HCT116 (cell line): ENCODE data around the gene GGA2. TPM values are rescaled to one million over a fixed set of nuclear protein-coding genes. Genes with fewer than 3 reads are reported as not detected.
"Not testable (repeated sequence)": the region's sequence is repeated elsewhere in the genome, so short reads cannot be mapped to it uniquely, and the experiment has no call there.

Experiments used
- ATAC-seq: fragments of 200-7000 bp; cut with Tn5 transposase; 2 replicates; pipeline ENCODE4 v1.9.1; 2020; ENCODE audit warnings: mild to moderate bottlenecking, moderate library complexity
- BruUV-seq: library from RNA; stranded (reverse); fragments of 400-500 nt; replicated peaks from 2 replicates; lab custom pipeline; 2021; lab: Mats Ljungman, UMichigan
- CTCF ChIA-PET: fragments of 300-600 bp; sonication (Branson Sonifier 250); formaldehyde crosslinking; loops from one replicate; lab custom pipeline; 2021; ENCODE audit warnings: antibody characterized with exemption; lab: Charles Lee
- POLR2A ChIA-PET: fragments of 300-600, 350-600 bp; sonication (Branson Sonifier 250); formaldehyde crosslinking; loops from one replicate; lab custom pipeline; 2021; ENCODE audit warnings: antibody characterized with exemption; lab: Charles Lee
- RAD21 ChIA-PET, 2 experiments: fragments of 300-600 bp; sonication (Branson Sonifier 250); formaldehyde crosslinking; loops; one replicate each; lab custom pipeline; 2023; ENCODE audit warnings: low total read pairs in 2 of 2; ENCODE audit not compliant: uncharacterized antibody in 2 of 2, unreplicated experiment in 2 of 2, low non-redundant PET in 1 of 2; lab: Charles Lee
- DNase-seq: peaks from one replicate; pipeline ENCODE4 v3.0.0-alpha.2; 2010; ENCODE audit warnings: low read depth, low spot score
- H2AFZ ChIP-seq: fragments of 200-600 bp; shearing (Covaris generic), sonication (generic); 2 replicates; pipeline ENCODE4 v1.6.1; 2017; ENCODE audit warnings: low read depth, mixed run types, mixed read lengths, antibody characterized with exemption, low read length; ENCODE audit not compliant: poor library complexity, severe bottlenecking
- H3K27ac ChIP-seq: 2 replicates; pipeline ENCODE4 v1.5.1; 2012; ENCODE audit warnings: low read depth, low read length
- H3K27me3 ChIP-seq: fragments of 200-600 bp; sonication (generic); 2 replicates; pipeline ENCODE4 v1.6.1; 2016; ENCODE audit warnings: mixed run types, low read length, mixed read lengths; ENCODE audit not compliant: insufficient read depth
- H3K36me3 ChIP-seq, 2 experiments: fragments of 200-500 bp in 1 of 2; fragments of 200-600 bp in 1 of 2; sonication (Bioruptor generic) in 1 of 2; sonication (generic) in 1 of 2; 2 replicates each; pipeline versions ENCODE4 v1.5.1 to v1.6.1; 2014 to 2016; ENCODE audit warnings: low read length in 2 of 2, inconsistent platforms in 1 of 2, mixed read lengths in 1 of 2, mixed run types in 1 of 2; ENCODE audit not compliant: insufficient read depth in 2 of 2, control insufficient read depth in 1 of 2
- H3K4me1 ChIP-seq, 2 experiments: fragments of 200-600 bp in 1 of 2; sonication (generic) in 1 of 2; 2 replicates each; pipeline versions ENCODE4 v1.5.1 to v1.6.1; 2012 to 2017; ENCODE audit warnings: low read length in 2 of 2, inconsistent platforms in 1 of 2, mild to moderate bottlenecking in 1 of 2, mixed read lengths in 1 of 2, mixed run types in 1 of 2, moderate library complexity in 1 of 2; ENCODE audit not compliant: insufficient read depth in 2 of 2, control insufficient read depth in 1 of 2
- H3K4me2 ChIP-seq: fragments of 200-600 bp; sonication (generic); 2 replicates; pipeline ENCODE4 v1.6.1; 2017; ENCODE audit warnings: mixed run types, low read length, mixed read lengths
- H3K4me3 ChIP-seq, 2 experiments: fragments of 200-600 bp in 1 of 2; sonication (generic) in 1 of 2; replicated peaks in 1 of 2; 2 replicates each; pipeline ENCODE4 v1.5.1; 2011 to 2016; ENCODE audit warnings: low read length in 2 of 2, control low read depth in 1 of 2, low read depth in 1 of 2, mild to moderate bottlenecking in 1 of 2, mixed read lengths in 1 of 2, mixed run types in 1 of 2
- H3K79me2 ChIP-seq: fragments of 200-600 bp; sonication (generic); 2 replicates; pipeline ENCODE4 v1.6.1; 2017; ENCODE audit warnings: mild to moderate bottlenecking, mixed run types, low read length, moderate library complexity, mixed read lengths; ENCODE audit not compliant: insufficient read depth
- H3K9ac ChIP-seq: fragments of 200-600 bp; sonication (generic); 2 replicates; pipeline ENCODE4 v1.6.1; 2016; ENCODE audit warnings: low read length, mixed read lengths
- H3K9me2 ChIP-seq: fragments of 200-600 bp; sonication (generic), shearing (Covaris generic); 2 replicates; pipeline ENCODE4 v1.6.1; 2017; ENCODE audit warnings: mixed run types, mild to moderate bottlenecking, moderate library complexity; ENCODE audit not compliant: insufficient read depth
- H3K9me3 ChIP-seq, 2 experiments: fragments of 200-500 bp in 1 of 2; fragments of 200-600 bp in 1 of 2; sonication (Bioruptor generic) in 1 of 2; sonication (generic) in 1 of 2; 2 replicates each; pipeline ENCODE4 v1.6.1; 2014 to 2017; ENCODE audit warnings: low read length in 2 of 2, mixed read lengths in 2 of 2, inconsistent platforms in 1 of 2, low read depth in 1 of 2, mild to moderate bottlenecking in 1 of 2, mixed run types in 1 of 2, moderate library complexity in 1 of 2; ENCODE audit not compliant: control insufficient read depth in 1 of 2, insufficient read depth in 1 of 2
- H4K20me1 ChIP-seq: fragments of 200-600 bp; sonication (generic), shearing (Covaris generic); 2 replicates; pipeline ENCODE4 v1.6.1; 2017; ENCODE audit warnings: mixed run types, mild to moderate bottlenecking, moderate library complexity; ENCODE audit not compliant: insufficient read depth
- CBX3 ChIP-seq: IDR thresholded peaks from 2 replicates; pipeline ENCODE4 v1.6.1; 2012; ENCODE audit warnings: low read depth
- CTCF ChIP-seq, 3 experiments: fragments of 200-600 bp in 1 of 3; sonication (generic) in 1 of 3; IDR thresholded peaks in 2 of 3; conservative IDR thresholded peaks in 1 of 3; 2 replicates each; pipeline ENCODE4 v1.5.1; 2012 to 2017; ENCODE audit warnings: low read depth in 2 of 3, low read length in 2 of 3, antibody characterized with exemption in 1 of 3, borderline replicate concordance in 1 of 3, control low read depth in 1 of 3, mild to moderate bottlenecking in 1 of 3, mixed read lengths in 1 of 3, mixed run types in 1 of 3, moderate library complexity in 1 of 3; ENCODE audit not compliant: insufficient read depth in 1 of 3
- EGR1 ChIP-seq: IDR thresholded peaks from 2 replicates; pipeline ENCODE4 v1.6.1; 2012; ENCODE audit warnings: low read depth
- POLR2A ChIP-seq: IDR thresholded peaks from 2 replicates; pipeline ENCODE4 v1.7.0; 2011; ENCODE audit warnings: borderline replicate concordance; ENCODE audit not compliant: insufficient read depth, insufficient read length; ENCODE audit errors: extremely low read depth
- RAD21 ChIP-seq: IDR thresholded peaks from 2 replicates; pipeline ENCODE4 v1.6.1; 2012; ENCODE audit warnings: low read depth, mild to moderate bottlenecking
- TCF7L2 ChIP-seq: IDR thresholded peaks from 2 replicates; pipeline ENCODE4 v1.7.0; 2011; ENCODE audit warnings: borderline replicate concordance, inconsistent platforms; ENCODE audit not compliant: insufficient read depth, insufficient read length; ENCODE audit errors: extremely low read depth
- ZFX ChIP-seq: fragments of 450-650 bp; IDR thresholded peaks from 2 replicates; pipeline ENCODE4 v1.6.1; 2017
- intact Hi-C: fragments of 100-400 bp; cut with micrococcal nuclease; formaldehyde crosslinking; loops from 2 replicates; pipeline ENCODE4 v1.10.0; 2022
- total RNA-seq: library from RNA; stranded (reverse); gene quantifications from one replicate; pipeline ENCODE4 v1.2.1, GENCODE V29; 2021; ENCODE audit not compliant: unreplicated experiment

GGA2 gene
- total RNA-seq, 1 experiment from 2014 or later, result 68.3 TPM

- Histone ChIP-seq H4K20me1 (no peaks in the 10 kb centered on the region), H3K4me3 (no peak overlapping the region), H3K27ac (no peak overlapping the region), H2AFZ (no peak overlapping the region), H3K4me2 (no peak overlapping the region), H3K4me1 (no peaks in the 10 kb centered on the region), H3K79me2 (no peaks in the 10 kb centered on the region), H3K36me3 (peaks cover 13 to 28% of the 10 kb centered on the region in 2 experiments; a peak in 2 of 4 replicates), H3K27me3 (no peaks in the 10 kb centered on the region), H3K9me3 (no peaks in the 10 kb centered on the region), H3K9me2 (no peaks in the 10 kb centered on the region), H3K9ac (no peak overlapping the region)
- ChIA-PET CTCF (no interaction called here), POLR2A (no interaction called here), RAD21 (no interaction called here)
- ATAC-seq (no peak), DNase-seq (no peak)
- BruUV-seq, result no TSS peak
- TF ChIP-seq RAD21, result no peak
- no peak for TF ChIP-seq CBX3
- TF ChIP-seq TCF7L2, result no peak
- TF ChIP-seq EGR1, result no peak
- no peak for TF ChIP-seq POLR2A
- TF ChIP-seq ZFX, result no peak
- no peak for TF ChIP-seq CTCF (IDR thresholded peaks at IDR 0.05 in 2 of 3, conservative IDR thresholded peaks at IDR 0.05 in 1 of 3; ENCODE audit: borderline replicate concordance in 1 of 3, insufficient read depth in 1 of 3, low read depth in 2 of 3, low read length in 2 of 3)
- intact Hi-C loops, result no loop called here
These were observed 46.1 kb downstream of the GGA2 start for GRCh38 chr16:23464196-23464595.

- H3K9me3 ChIP-seq, CTCF ChIA-PET, DNase-seq, H3K4me3 ChIP-seq, H3K27me3 ChIP-seq, intact Hi-C loops, H3K27ac ChIP-seq, H3K9me2 ChIP-seq, H4K20me1 ChIP-seq, H3K9ac ChIP-seq, RAD21 ChIA-PET, BruUV-seq, ATAC-seq, POLR2A ChIA-PET, H3K79me2 ChIP-seq, H3K4me2 ChIP-seq, H3K4me1 ChIP-seq, H2AFZ ChIP-seq: not testable (repeated sequence)
- peaks cover 8 to 21% of the 10 kb centered on the region in 2 experiments; a peak in 2 of 4 replicates for H3K36me3 ChIP-seq
These were observed 47.3 kb downstream of the GGA2 start for GRCh38 chr16:23462994-23463393.
